ENCODE data around the gene ZNF121.
A peak's percentile ranks its signal among the peaks of the same experiment; 100 is the strongest.

ZNF121 gene

GRCh38 chr19:9584073-9584833 lies at the start of gene ZNF121:
ZNF121 (minus strand) TSS chr19:9584504; CDS start chr19:9568097, 16,407 bp downstream.
- TF ChIP-seq CTCF (IDR thresholded peaks at IDR 0.05; ENCODE audit: low read depth, low read length, missing control alignments) = no peak
- DNase-seq (ENCODE audit: low read depth) = peak; percentile 47
- in situ Hi-C loops (cut with HindIII; ENCODE audit: low sequenced_read_pairs) = no loop called here
- H3K4me3 ChIP-seq (ENCODE audit: low read depth, low read length) = peak within 1 kb of the TSS; percentile 71

- TF ChIP-seq CTCF (IDR thresholded peaks at IDR 0.05; ENCODE audit: low read depth, low read length, missing control alignments) = no peak
- no peak for DNase-seq (ENCODE audit: low read depth)
- in situ Hi-C loops (cut with HindIII; ENCODE audit: low sequenced_read_pairs) = loop anchor here (5.0 kb wide), 1 partner anchor 169 kb away; no protein-coding TSS in a partner anchor
- no peak overlapping the region for H3K4me3 ChIP-seq (ENCODE audit: low read depth, low read length)
Measured at GRCh38 chr19:9627856-9628255, 43.6 kb upstream of the ZNF121 start.

DNA sequence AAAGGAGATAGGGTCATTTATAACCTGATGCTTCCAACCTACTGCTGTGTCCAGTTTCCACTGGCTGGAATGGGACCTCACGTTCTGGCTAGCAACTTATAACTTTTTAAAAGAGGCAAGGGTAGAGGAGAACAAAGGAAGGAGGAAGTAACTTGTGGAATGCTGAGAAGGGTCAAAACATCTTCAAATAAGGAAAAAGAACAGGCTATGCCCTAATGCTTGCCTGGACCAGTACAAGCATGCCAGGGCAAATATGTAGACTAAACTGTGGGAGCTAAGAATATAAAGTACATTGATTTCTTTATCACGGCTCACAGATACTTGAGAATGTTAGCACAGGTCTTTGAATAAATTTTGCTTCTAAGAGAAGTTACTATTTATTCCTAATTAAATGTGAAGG lies 38.2 kb upstream of the ZNF121 start:
- no peak for DNase-seq (ENCODE audit: low read depth)
- TF ChIP-seq CTCF (IDR thresholded peaks at IDR 0.05; ENCODE audit: low read depth, low read length, missing control alignments) = no peak
- in situ Hi-C loops (cut with HindIII; ENCODE audit: low sequenced_read_pairs) = no loop called here
- no peak overlapping the region for H3K4me3 ChIP-seq (ENCODE audit: low read depth, low read length)

DNA sequence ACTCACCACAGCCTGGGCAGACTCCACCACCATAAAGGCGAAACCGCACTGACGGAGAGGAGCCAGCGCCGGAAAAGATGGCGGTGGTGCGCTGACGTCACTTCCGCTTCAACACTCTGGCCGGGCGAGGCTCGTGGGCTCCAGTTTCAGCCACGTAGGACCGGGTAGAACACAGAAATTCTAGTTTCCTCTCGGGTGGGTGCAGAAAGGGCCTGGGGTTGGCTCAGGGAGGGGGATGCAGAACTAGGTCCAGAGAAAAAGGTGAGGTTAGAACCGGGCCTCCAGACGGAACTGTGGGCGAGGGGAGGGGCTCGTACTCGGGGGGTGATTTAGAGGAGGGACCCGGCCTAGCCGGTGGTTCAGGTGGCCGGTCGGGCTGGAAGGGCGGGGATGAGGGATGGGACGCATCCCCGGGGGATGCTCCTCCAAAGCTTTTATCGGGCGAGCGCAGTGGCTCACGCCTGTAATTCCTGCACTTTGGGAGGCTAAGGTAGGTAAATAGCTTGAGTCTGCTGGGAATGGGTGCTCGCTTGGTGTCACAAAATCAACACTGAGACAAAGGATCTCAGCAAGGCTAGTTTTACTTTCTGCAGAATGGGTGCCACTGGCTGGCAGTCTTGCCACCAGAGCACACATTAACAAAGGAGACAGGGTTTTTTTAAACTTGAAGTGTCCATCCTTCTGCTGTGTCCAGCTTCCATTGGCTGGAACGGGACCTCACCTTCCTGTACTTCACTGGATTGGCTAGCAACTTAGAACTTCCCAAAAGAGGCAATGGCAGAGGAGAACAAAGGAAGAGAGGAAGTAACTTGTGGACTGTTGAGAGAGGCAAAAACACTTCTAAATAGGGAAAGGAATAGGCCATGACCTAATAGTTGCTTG lies 37.1 kb upstream of the ZNF121 start, which contains the start of gene ZNF561:
ZNF561 (minus strand) TSS at position 77 of the 882 bp plus-strand sequence. CDS start 1,776 bp downstream, outside the sequence.
- DNase-seq (ENCODE audit: low read depth) = peak; percentile 89
- peak within 1 kb of the TSS; percentile 91 for H3K4me3 ChIP-seq (ENCODE audit: low read depth, low read length)
- in situ Hi-C loops (cut with HindIII; ENCODE audit: low sequenced_read_pairs) = no loop called here
- no peak for TF ChIP-seq CTCF (IDR thresholded peaks at IDR 0.05; ENCODE audit: low read depth, low read length, missing control alignments)

DNA sequence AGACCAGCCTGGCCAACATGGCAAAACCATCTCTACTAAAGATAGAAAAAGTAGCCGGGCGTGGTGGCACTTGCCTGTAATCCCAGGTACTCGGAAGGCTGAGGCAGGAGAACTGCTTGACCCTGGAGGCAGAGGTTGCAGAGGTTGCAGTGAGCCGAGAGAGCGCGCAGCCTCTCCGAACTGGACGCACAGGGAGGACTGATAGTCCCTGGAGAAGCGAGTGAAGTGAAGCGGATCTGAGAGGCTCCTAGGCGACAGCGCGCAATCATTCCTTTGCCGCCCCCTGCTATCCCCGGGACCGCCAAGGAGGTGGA lies 36.5 kb upstream of the ZNF121 start:
- peak overlapping the region; percentile 91 for H3K4me3 ChIP-seq (ENCODE audit: low read depth, low read length)
- in situ Hi-C loops (cut with HindIII; ENCODE audit: low sequenced_read_pairs) = no loop called here
- no peak for DNase-seq (ENCODE audit: low read depth)
- TF ChIP-seq CTCF (IDR thresholded peaks at IDR 0.05; ENCODE audit: low read depth, low read length, missing control alignments) = no peak

- TF ChIP-seq CTCF (IDR thresholded peaks at IDR 0.05; ENCODE audit: low read depth, low read length, missing control alignments) = no peak
- DNase-seq (ENCODE audit: low read depth) = no peak
- no peak overlapping the region for H3K4me3 ChIP-seq (ENCODE audit: low read depth, low read length)
- in situ Hi-C loops (cut with HindIII; ENCODE audit: low sequenced_read_pairs) = no loop called here
Measured at GRCh38 chr19:9615844-9616243, 31.5 kb upstream of the ZNF121 start.
